ENCODE results near the gene CMTR2. TPM values are rescaled to one million over a fixed set of nuclear protein-coding genes. Genes with fewer than 3 reads are reported as not detected.

Gene CMTR2
- total RNA-seq: 19.1 and 22.8 TPM in 2 replicates
- long read RNA-seq, full-length matches to known transcripts: 59 of 80 reads
- long read RNA-seq, partial matches to known transcripts: 2 of 80 reads
- long read RNA-seq, other reads (novel, unspliced or antisense): 19 of 80 reads

- Mint-ChIP-seq H3K4me3 (ENCODE audit: unreplicated experiment) (peak within 1 kb of the TSS; percentile 78), H3K27me3 (ENCODE audit: unreplicated experiment) (peaks cover 14% of the 10 kb centered on the region), H3K4me1 (ENCODE audit: unreplicated experiment) (peaks cover 15% of the 10 kb centered on the region), H3K36me3 (ENCODE audit: unreplicated experiment) (peaks cover 27% of the 10 kb centered on the region), H3K9me3 (ENCODE audit: unreplicated experiment) (peaks cover 6% of the 10 kb centered on the region), H3K27ac (ENCODE audit: unreplicated experiment) (peak within 1 kb of the TSS; percentile 90)
- TF ChIP-seq CTCF (IDR thresholded peaks at IDR 0.05): no peak
- peak; percentile 98 for DNase-seq (ENCODE audit: extremely low spot score, unreplicated experiment)
Measured at GRCh38 chr16:71288890-71289731, at the start of gene CMTR2. Gene CMTR2, minus strand, starts transcription at chr16:71289402. Its CDS starts 3,482 bp downstream, at chr16:71285920.

GRCh38 chr16:71338632-71339031 is 49.4 kb upstream of the CMTR2 start:
- Mint-ChIP-seq H3K9me3 (ENCODE audit: unreplicated experiment) (peaks cover 9% of the 10 kb centered on the region), H3K4me1 (ENCODE audit: unreplicated experiment) (no peaks in the 10 kb centered on the region), H3K4me3 (ENCODE audit: unreplicated experiment) (no peak overlapping the region)

GRCh38 chr16:71338193-71338592 is 49.0 kb upstream of the CMTR2 start:
- no peak for TF ChIP-seq CTCF (IDR thresholded peaks at IDR 0.05)
- Mint-ChIP-seq H3K4me1 (ENCODE audit: unreplicated experiment) (no peaks in the 10 kb centered on the region), H3K4me3 (ENCODE audit: unreplicated experiment) (no peak overlapping the region), H3K9me3 (ENCODE audit: unreplicated experiment) (peaks cover 9% of the 10 kb centered on the region), H3K36me3 (ENCODE audit: unreplicated experiment) (no peaks in the 10 kb centered on the region), H3K27me3 (ENCODE audit: unreplicated experiment) (no peaks in the 10 kb centered on the region), H3K27ac (ENCODE audit: unreplicated experiment) (no peak overlapping the region)
- no peak for DNase-seq (ENCODE audit: extremely low spot score, unreplicated experiment)

More at GRCh38 chr16:71338632-71339031, 49.4 kb upstream of the CMTR2 start:
- DNase-seq (ENCODE audit: extremely low spot score, unreplicated experiment): no peak
- H3K27me3 Mint-ChIP-seq (ENCODE audit: unreplicated experiment): no peaks in the 10 kb centered on the region
- no peaks in the 10 kb centered on the region for H3K36me3 Mint-ChIP-seq (ENCODE audit: unreplicated experiment)
- no peak overlapping the region for H3K27ac Mint-ChIP-seq (ENCODE audit: unreplicated experiment)
- no peak for TF ChIP-seq CTCF (IDR thresholded peaks at IDR 0.05)

- H3K9me3 Mint-ChIP-seq (ENCODE audit: unreplicated experiment): peaks cover 9% of the 10 kb centered on the region
- H3K36me3 Mint-ChIP-seq (ENCODE audit: unreplicated experiment): no peaks in the 10 kb centered on the region
- H3K27me3 Mint-ChIP-seq (ENCODE audit: unreplicated experiment): no peaks in the 10 kb centered on the region
- no peak for DNase-seq (ENCODE audit: extremely low spot score, unreplicated experiment)
- no peak overlapping the region for H3K4me3 Mint-ChIP-seq (ENCODE audit: unreplicated experiment)
- H3K27ac Mint-ChIP-seq (ENCODE audit: unreplicated experiment): no peak overlapping the region
- no peak for TF ChIP-seq CTCF (IDR thresholded peaks at IDR 0.05)
- H3K4me1 Mint-ChIP-seq (ENCODE audit: unreplicated experiment): no peaks in the 10 kb centered on the region
Measured at GRCh38 chr16:71337631-71338030, 48.4 kb upstream of the CMTR2 start.

- Mint-ChIP-seq H3K4me1 (ENCODE audit: unreplicated experiment) (no peaks in the 10 kb centered on the region), H3K36me3 (ENCODE audit: unreplicated experiment) (no peaks in the 10 kb centered on the region)
Measured at GRCh38 chr16:71328151-71328550, 38.9 kb upstream of the CMTR2 start.

More at GRCh38 chr16:71328151-71328550, 38.9 kb upstream of the CMTR2 start:
- Mint-ChIP-seq H3K4me3 (ENCODE audit: unreplicated experiment) (no peak overlapping the region), H3K27me3 (ENCODE audit: unreplicated experiment) (peaks cover 3% of the 10 kb centered on the region), H3K27ac (ENCODE audit: unreplicated experiment) (no peak overlapping the region), H3K9me3 (ENCODE audit: unreplicated experiment) (peaks cover 5% of the 10 kb centered on the region)
- no peak for DNase-seq (ENCODE audit: extremely low spot score, unreplicated experiment)
- no peak for TF ChIP-seq CTCF (IDR thresholded peaks at IDR 0.05)
